ENCODE measurements around the gene SLC6A6. TPM values are rescaled to one million over a fixed set of nuclear protein-coding genes. Genes with fewer than 3 reads are reported as not detected.
A peak's percentile ranks its signal among the peaks of the same experiment; 100 is the strongest.

Gene SLC6A6
- total and polyA plus RNA-seq, 8 donors, result 3.0 to 36.7 (median 19.7) TPM

- Histone ChIP-seq H3K36me3 (no peaks in the 10 kb centered on the region), H3K27me3 (no peaks in the 10 kb centered on the region), H3K4me1 (peaks cover 11 to 40% (median 13%) of the 10 kb centered on the region in 4 donors), H3K4me3 (no peak overlapping the region), H3K27ac (no peak overlapping the region), H3K9me3 (no peaks in the 10 kb centered on the region)
- intact Hi-C loops (cut with DNase I; ENCODE audit: low total_unique reads), result no loop called here
- no peak for DNase-seq
- 89 to 93% (median 90%) methylated on average over 10 of the region's 10 CpGs for WGBS, 5 donors
- TF ChIP-seq POLR2AphosphoS5 (IDR thresholded peaks at IDR 0.05), result no peak
These were observed 22.6 kb upstream of the SLC6A6 start for GRCh38 chr3:14379843-14380242.

- intact Hi-C loops (cut with DNase I; ENCODE audit: low total_unique reads), result no loop called here
- Histone ChIP-seq H3K27me3 (no peaks in the 10 kb centered on the region), H3K4me1 (peaks cover 0 to 28% (median 4%) of the 10 kb centered on the region in 4 donors), H3K9me3 (no peaks in the 10 kb centered on the region), H3K4me3 (no peak overlapping the region), H3K27ac (no peak overlapping the region), H3K36me3 (no peaks in the 10 kb centered on the region)
- TF ChIP-seq CTCF (IDR thresholded peaks at IDR 0.05), result no peak
- TF ChIP-seq POLR2A (IDR thresholded peaks at IDR 0.05), result no peak
- TF ChIP-seq POLR2AphosphoS5 (IDR thresholded peaks at IDR 0.05), result no peak
- no peak for TF ChIP-seq EP300 (IDR thresholded peaks at IDR 0.05)
- WGBS, 5 donors, result 73 to 84% (median 77%) methylated on average over 9 of the region's 9 CpGs
- DNase-seq, result no peak
These were observed 16.2 kb upstream of the SLC6A6 start for GRCh38 chr3:14386254-14386653.

- no peaks in the 10 kb centered on the region for H3K9me3 ChIP-seq
- TF ChIP-seq POLR2A (IDR thresholded peaks at IDR 0.05), result no peak
- no peak for TF ChIP-seq CTCF (IDR thresholded peaks at IDR 0.05)
- no peak for TF ChIP-seq EP300 (IDR thresholded peaks at IDR 0.05)
- no peak for TF ChIP-seq POLR2AphosphoS5 (IDR thresholded peaks at IDR 0.05)
- no peaks in the 10 kb centered on the region for H3K36me3 ChIP-seq
- peak overlapping the region in 1 of 5 donors; percentile 39 for H3K27ac ChIP-seq
- no peak overlapping the region for H3K4me3 ChIP-seq
- 74 to 84% (median 80%) methylated on average over 5 of the region's 5 CpGs for WGBS, 5 donors
- H3K4me1 ChIP-seq, result peaks cover 0 to 34% (median 5%) of the 10 kb centered on the region in 4 donors
- DNase-seq, result no peak
- no peaks in the 10 kb centered on the region for H3K27me3 ChIP-seq
- intact Hi-C loops (cut with DNase I; ENCODE audit: low total_unique reads), result no loop called here
These were observed 14.2 kb upstream of the SLC6A6 start for GRCh38 chr3:14388201-14388600.

GRCh38 chr3:14389166-14389606 is 13.2 kb upstream of the SLC6A6 start:
- H3K9me3 ChIP-seq, result no peaks in the 10 kb centered on the region
- intact Hi-C loops (cut with DNase I; ENCODE audit: low total_unique reads), result no loop called here
- H3K27me3 ChIP-seq, result no peaks in the 10 kb centered on the region
- H3K4me1 ChIP-seq, result peaks cover 0 to 33% (median 5%) of the 10 kb centered on the region in 4 donors
- 75 to 88% (median 80%) methylated on average over 6 of the region's 6 CpGs for WGBS, 5 donors
- peak; percentile 49 for TF ChIP-seq EP300 (IDR thresholded peaks at IDR 0.05)
- TF ChIP-seq POLR2AphosphoS5 (IDR thresholded peaks at IDR 0.05), result no peak
- no peak overlapping the region for H3K4me3 ChIP-seq
- H3K36me3 ChIP-seq, result no peaks in the 10 kb centered on the region
- no peak for DNase-seq
- H3K27ac ChIP-seq, result peak overlapping the region in 1 of 5 donors; percentile 39

GRCh38 chr3:14389716-14390115 is 12.7 kb upstream of the SLC6A6 start:
- 58 to 70% (median 65%) methylated on average over 5 of the region's 5 CpGs for whole genome bisulfite sequencing, 5 donors
- DNase-seq, result no peak
- no peaks in the 10 kb centered on the region for H3K36me3 ChIP-seq
- no peaks in the 10 kb centered on the region for H3K27me3 ChIP-seq
- TF ChIP-seq EP300 (IDR thresholded peaks at IDR 0.05), result no peak
- no peak for TF ChIP-seq POLR2A (IDR thresholded peaks at IDR 0.05)
- TF ChIP-seq CTCF (IDR thresholded peaks at IDR 0.05), result no peak
- TF ChIP-seq POLR2AphosphoS5 (IDR thresholded peaks at IDR 0.05), result no peak
- peaks cover 0 to 27% (median 5%) of the 10 kb centered on the region in 4 donors for H3K4me1 ChIP-seq
- no peak overlapping the region for H3K27ac ChIP-seq
- H3K9me3 ChIP-seq, result no peaks in the 10 kb centered on the region
- no peak overlapping the region for H3K4me3 ChIP-seq
- intact Hi-C loops (cut with DNase I; ENCODE audit: low total_unique reads), result no loop called here

All from stomach (tissue), 9 donors.